Tibial artery (tissue), 4 donors: ENCODE data around the gene SLC27A4.

ENCODE experiments used
- DNase-seq, 2 donors: peaks; one replicate each; pipeline ENCODE4 v3.0.0-alpha.2; 2019
- H3K27ac ChIP-seq, 2 donors: fragments of 200-600 bp; sonication (generic) in 1 of 2; 1 replicate in 1 of 2; 2 replicates in 1 of 2; pipeline ENCODE4 v1.5.1; 2018 to 2019; ENCODE audit warnings: mild to moderate bottlenecking in 1 of 2
- H3K27me3 ChIP-seq, 2 donors: fragments of 200-600 bp; sonication (generic) in 1 of 2; one replicate each; pipeline versions ENCODE4 v1.5.1 to v1.6.0; 2016 to 2019
- H3K36me3 ChIP-seq, 3 donors: fragments of 200-600 bp; sonication (generic) in 2 of 3; one replicate each; pipeline ENCODE4 v1.5.1; 2016 to 2019; ENCODE audit warnings: mild to moderate bottlenecking in 2 of 3
- H3K4me1 ChIP-seq, 4 donors: fragments of 200-600 bp; sonication (generic) in 2 of 4; 1 replicate in 3 of 4; 2 replicates in 1 of 4; pipeline ENCODE4 v1.5.1; 2016 to 2019
- H3K4me3 ChIP-seq, 2 donors: fragments of 200-600 bp; sonication (generic) in 1 of 2; 1 replicate in 1 of 2; 2 replicates in 1 of 2; pipeline ENCODE4 v1.5.1; 2018 to 2019; ENCODE audit warnings: mild to moderate bottlenecking in 2 of 2
- H3K9me3 ChIP-seq, 3 donors: fragments of 200-600 bp; sonication (generic) in 1 of 3; one replicate each; pipeline ENCODE4 v1.5.1; 2016 to 2019
- CTCF ChIP-seq, 2 experiments: fragments of 200-600 bp in 1 of 2; fragments of 450-650 bp in 1 of 2; IDR thresholded peaks; one replicate each; pipeline ENCODE4 v1.5.1; 2017 to 2019; ENCODE audit warnings: antibody characterized with exemption in 2 of 2, mild to moderate bottlenecking in 1 of 2, moderate library complexity in 1 of 2
- intact Hi-C: fragments of 100-400 bp; cut with DNase I; formaldehyde crosslinking; loops from one replicate; pipeline ENCODE4 v1.15.0; 2023; ENCODE audit warnings: low total_unique reads

Gene SLC27A4

GRCh38 chr9:128408963-128409431 lies 68.7 kb downstream of the SLC27A4 start:
- Histone ChIP-seq H3K4me3 (no peak overlapping the region), H3K27me3 (peaks cover 0 to 54% of the 10 kb centered on the region in 2 donors), H3K27ac (no peak overlapping the region), H3K36me3 (no peaks in the 10 kb centered on the region), H3K4me1 (no peaks in the 10 kb centered on the region), H3K9me3 (no peaks in the 10 kb centered on the region)
- intact Hi-C loops = no loop called here
- no peak for DNase-seq
- TF ChIP-seq CTCF (IDR thresholded peaks at IDR 0.05) = no peak

- no peak for DNase-seq
- Histone ChIP-seq H3K4me3 (no peak overlapping the region), H3K27ac (no peak overlapping the region), H3K36me3 (no peaks in the 10 kb centered on the region), H3K9me3 (no peaks in the 10 kb centered on the region), H3K4me1 (no peaks in the 10 kb centered on the region), H3K27me3 (peaks cover 0 to 55% of the 10 kb centered on the region in 2 donors)
- no peak for TF ChIP-seq CTCF (IDR thresholded peaks at IDR 0.05)
- intact Hi-C loops = no loop called here
Measured at GRCh38 chr9:128409450-128409849, 69.1 kb downstream of the SLC27A4 start.

- no peak overlapping the region for H3K4me3 ChIP-seq
- H3K36me3 ChIP-seq = no peaks in the 10 kb centered on the region
- H3K4me1 ChIP-seq = no peaks in the 10 kb centered on the region
- no peak for DNase-seq
- no peak for TF ChIP-seq CTCF (IDR thresholded peaks at IDR 0.05)
- intact Hi-C loops = no loop called here
- peaks cover 0 to 50% of the 10 kb centered on the region in 2 donors for H3K27me3 ChIP-seq
- H3K27ac ChIP-seq = no peak overlapping the region
- H3K9me3 ChIP-seq = no peaks in the 10 kb centered on the region
Measured at GRCh38 chr9:128409978-128410377, 69.7 kb downstream of the SLC27A4 start.
